Measurements from ENCODE around the gene APP.

APP gene

DNA sequence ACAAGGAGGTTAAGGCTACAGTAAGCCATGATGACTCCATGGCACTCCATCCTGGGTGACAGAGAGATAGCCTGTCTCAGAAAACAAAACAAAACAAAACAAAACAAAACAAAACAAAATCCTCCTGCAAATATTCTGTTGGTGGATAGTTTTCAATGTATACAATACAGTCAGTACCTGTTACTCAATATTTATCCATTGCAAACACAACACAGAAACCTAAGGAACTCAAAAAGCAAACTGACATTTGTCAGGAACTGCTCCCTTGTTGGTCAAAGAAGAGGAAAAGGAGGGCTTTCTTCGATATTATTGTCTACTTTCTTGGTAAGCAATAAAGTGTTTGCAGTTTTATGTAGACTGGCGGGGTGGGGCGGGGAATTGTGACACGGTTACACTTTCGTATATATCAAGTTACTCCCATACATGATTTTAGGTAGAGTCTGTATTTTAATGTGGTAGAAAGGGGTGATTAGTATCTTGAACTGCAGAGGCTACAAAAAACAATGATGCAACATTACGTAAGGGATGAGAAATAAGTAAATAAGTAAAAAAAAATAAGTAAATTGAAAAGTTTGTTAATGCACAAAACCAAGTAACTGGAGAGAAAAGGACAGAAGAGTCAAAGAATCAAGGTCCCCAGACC lies 31.8 kb downstream of the APP start:
- no peaks in the 10 kb centered on the region for H3K79me2 ChIP-seq (ENCODE audit: insufficient read depth, low read length)
- H3F3A ChIP-seq (ENCODE audit: insufficient read depth, low read length): no peaks in the 10 kb centered on the region
- H3K27me3 ChIP-seq (ENCODE audit: insufficient read depth, low read length): no peaks in the 10 kb centered on the region
- no peak overlapping the region for H2AFZ ChIP-seq (ENCODE audit: low read length)
- no peak overlapping the region for H3K4me3 ChIP-seq (ENCODE audit: low read depth, low read length, poor library complexity, severe bottlenecking)
- no peaks in the 10 kb centered on the region for H3K9me2 ChIP-seq (ENCODE audit: low read depth, low read length)
- no peak for TF ChIP-seq EZH2 (IDR thresholded peaks at IDR 0.05; ENCODE audit: borderline replicate concordance, low read length)
- TF ChIP-seq, protein P1, sequence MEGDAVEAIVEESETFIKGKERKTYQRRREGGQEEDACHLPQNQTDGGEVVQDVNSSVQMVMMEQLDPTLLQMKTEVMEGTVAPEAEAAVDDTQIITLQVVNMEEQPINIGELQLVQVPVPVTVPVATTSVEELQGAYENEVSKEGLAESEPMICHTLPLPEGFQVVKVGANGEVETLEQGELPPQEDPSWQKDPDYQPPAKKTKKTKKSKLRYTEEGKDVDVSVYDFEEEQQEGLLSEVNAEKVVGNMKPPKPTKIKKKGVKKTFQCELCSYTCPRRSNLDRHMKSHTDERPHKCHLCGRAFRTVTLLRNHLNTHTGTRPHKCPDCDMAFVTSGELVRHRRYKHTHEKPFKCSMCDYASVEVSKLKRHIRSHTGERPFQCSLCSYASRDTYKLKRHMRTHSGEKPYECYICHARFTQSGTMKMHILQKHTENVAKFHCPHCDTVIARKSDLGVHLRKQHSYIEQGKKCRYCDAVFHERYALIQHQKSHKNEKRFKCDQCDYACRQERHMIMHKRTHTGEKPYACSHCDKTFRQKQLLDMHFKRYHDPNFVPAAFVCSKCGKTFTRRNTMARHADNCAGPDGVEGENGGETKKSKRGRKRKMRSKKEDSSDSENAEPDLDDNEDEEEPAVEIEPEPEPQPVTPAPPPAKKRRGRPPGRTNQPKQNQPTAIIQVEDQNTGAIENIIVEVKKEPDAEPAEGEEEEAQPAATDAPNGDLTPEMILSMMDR (IDR thresholded peaks at IDR 0.05; ENCODE audit: low read length): no peak
- no peaks in the 10 kb centered on the region for H3K9me3 ChIP-seq (ENCODE audit: low read length)
- no peaks in the 10 kb centered on the region for H4K20me1 ChIP-seq (ENCODE audit: insufficient read depth, low read length)
- no peaks in the 10 kb centered on the region for H3K36me3 ChIP-seq (ENCODE audit: insufficient read depth, low read length)
- no peak overlapping the region for H3K4me2 ChIP-seq (ENCODE audit: low read length)
- H3K9ac ChIP-seq (ENCODE audit: low read length): no peak overlapping the region
- H3K4me1 ChIP-seq (ENCODE audit: insufficient read depth, low read length, severe bottlenecking): no peaks in the 10 kb centered on the region
- no peak overlapping the region for H3K27ac ChIP-seq (ENCODE audit: low read depth, low read length, poor library complexity, severe bottlenecking)

DNA sequence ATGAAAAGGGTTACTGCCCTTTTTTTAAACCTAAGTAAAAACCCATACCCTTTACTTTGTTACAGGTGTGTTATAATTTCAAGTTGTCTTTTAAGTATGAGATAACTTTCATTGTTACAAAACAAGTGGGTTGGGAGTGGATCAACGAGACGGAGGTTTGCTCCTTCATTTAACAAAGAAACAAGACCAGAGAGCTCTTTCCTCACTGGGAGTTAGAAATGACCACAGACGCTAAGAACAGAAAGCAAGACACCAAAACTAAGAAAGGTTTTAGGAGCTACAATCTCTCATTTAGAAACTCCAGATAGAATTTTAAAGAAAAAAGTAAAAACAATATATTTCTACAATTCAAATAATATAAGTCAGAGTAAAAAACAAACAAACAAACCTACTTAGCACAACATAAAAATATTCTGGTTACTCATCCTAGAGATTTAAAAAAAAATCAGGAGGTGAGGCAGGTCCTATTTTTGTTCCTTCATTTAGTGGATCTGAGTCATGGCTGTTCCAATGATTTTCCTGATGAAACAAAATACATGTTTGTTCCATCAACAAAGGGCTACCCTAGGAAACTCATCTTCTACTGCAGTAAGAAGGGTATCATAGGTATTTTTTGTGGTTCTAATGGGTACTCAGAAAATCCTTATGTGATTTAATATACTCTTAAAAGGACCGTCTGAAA lies 33.0 kb downstream of the APP start:
- H3K27me3 ChIP-seq (ENCODE audit: insufficient read depth, low read length): no peaks in the 10 kb centered on the region
- no peaks in the 10 kb centered on the region for H3K4me1 ChIP-seq (ENCODE audit: insufficient read depth, low read length, severe bottlenecking)
- H3K9me3 ChIP-seq (ENCODE audit: low read length): no peaks in the 10 kb centered on the region
- TF ChIP-seq, protein P1 (IDR thresholded peaks at IDR 0.05; ENCODE audit: low read length): no peak
- no peaks in the 10 kb centered on the region for H4K20me1 ChIP-seq (ENCODE audit: insufficient read depth, low read length)
- H3K36me3 ChIP-seq (ENCODE audit: insufficient read depth, low read length): no peaks in the 10 kb centered on the region
- H3K4me2 ChIP-seq (ENCODE audit: low read length): no peak overlapping the region
- H3K9me2 ChIP-seq (ENCODE audit: low read depth, low read length): no peaks in the 10 kb centered on the region
- H3K9ac ChIP-seq (ENCODE audit: low read length): no peak overlapping the region
- H3K79me2 ChIP-seq (ENCODE audit: insufficient read depth, low read length): no peaks in the 10 kb centered on the region
- H3K27ac ChIP-seq (ENCODE audit: low read depth, low read length, poor library complexity, severe bottlenecking): no peak overlapping the region
- H3K4me3 ChIP-seq (ENCODE audit: low read depth, low read length, poor library complexity, severe bottlenecking): no peak overlapping the region
- H2AFZ ChIP-seq (ENCODE audit: low read length): no peak overlapping the region
- H3F3A ChIP-seq (ENCODE audit: insufficient read depth, low read length): no peaks in the 10 kb centered on the region

DNA sequence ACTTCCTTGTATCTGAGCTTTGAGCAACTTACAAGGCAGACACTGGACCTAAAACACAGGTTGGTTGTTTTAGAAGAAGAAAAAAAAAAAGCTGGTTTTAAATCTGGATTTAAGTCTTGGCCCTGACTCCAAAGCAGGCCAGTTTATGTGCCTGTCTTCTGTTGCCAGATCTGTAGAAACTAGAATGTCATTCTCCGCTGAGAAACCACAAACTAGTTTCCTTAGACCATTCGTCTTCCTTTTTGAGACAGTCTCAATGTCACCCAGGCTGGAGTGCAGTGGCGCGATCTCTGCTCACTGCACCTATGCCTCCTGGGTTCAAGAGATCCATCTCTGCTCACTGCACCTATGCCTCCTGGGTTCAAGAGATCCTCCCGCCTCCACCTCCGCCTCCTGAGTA lies 33.9 kb downstream of the APP start:
- Histone ChIP-seq H3K27ac (ENCODE audit: low read depth, low read length, poor library complexity, severe bottlenecking) (no peak overlapping the region), H3F3A (ENCODE audit: insufficient read depth, low read length) (no peaks in the 10 kb centered on the region), H3K9me3 (ENCODE audit: low read length) (no peaks in the 10 kb centered on the region), H3K4me3 (ENCODE audit: low read depth, low read length, poor library complexity, severe bottlenecking) (no peak overlapping the region), H3K9ac (ENCODE audit: low read length) (no peak overlapping the region), H4K20me1 (ENCODE audit: insufficient read depth, low read length) (no peaks in the 10 kb centered on the region), H3K27me3 (ENCODE audit: insufficient read depth, low read length) (no peaks in the 10 kb centered on the region), H3K4me1 (ENCODE audit: insufficient read depth, low read length, severe bottlenecking) (no peaks in the 10 kb centered on the region), H3K9me2 (ENCODE audit: low read depth, low read length) (no peaks in the 10 kb centered on the region), H3K4me2 (ENCODE audit: low read length) (no peak overlapping the region), H3K36me3 (ENCODE audit: insufficient read depth, low read length) (no peaks in the 10 kb centered on the region), H2AFZ (ENCODE audit: low read length) (no peak overlapping the region), H3K79me2 (ENCODE audit: insufficient read depth, low read length) (no peaks in the 10 kb centered on the region)
- no peak for TF ChIP-seq EZH2 (IDR thresholded peaks at IDR 0.05; ENCODE audit: borderline replicate concordance, low read length)
- TF ChIP-seq, protein P1 (IDR thresholded peaks at IDR 0.05; ENCODE audit: low read length): no peak
